Measurements from ENCODE around the gene VPS33A. TPM values are rescaled to one million over a fixed set of nuclear protein-coding genes. Genes with fewer than 3 reads are reported as not detected.
A peak's percentile ranks its signal among the peaks of the same experiment; 100 is the strongest.

VPS33A gene
- total RNA-seq, result 40.7 and 41.0 TPM in 2 replicates
- long read RNA-seq, full-length matches to known transcripts, result 110 of 133 reads
- long read RNA-seq, partial matches to known transcripts, result 7 of 133 reads
- long read RNA-seq, other reads (novel, unspliced or antisense), result 16 of 133 reads

DNA sequence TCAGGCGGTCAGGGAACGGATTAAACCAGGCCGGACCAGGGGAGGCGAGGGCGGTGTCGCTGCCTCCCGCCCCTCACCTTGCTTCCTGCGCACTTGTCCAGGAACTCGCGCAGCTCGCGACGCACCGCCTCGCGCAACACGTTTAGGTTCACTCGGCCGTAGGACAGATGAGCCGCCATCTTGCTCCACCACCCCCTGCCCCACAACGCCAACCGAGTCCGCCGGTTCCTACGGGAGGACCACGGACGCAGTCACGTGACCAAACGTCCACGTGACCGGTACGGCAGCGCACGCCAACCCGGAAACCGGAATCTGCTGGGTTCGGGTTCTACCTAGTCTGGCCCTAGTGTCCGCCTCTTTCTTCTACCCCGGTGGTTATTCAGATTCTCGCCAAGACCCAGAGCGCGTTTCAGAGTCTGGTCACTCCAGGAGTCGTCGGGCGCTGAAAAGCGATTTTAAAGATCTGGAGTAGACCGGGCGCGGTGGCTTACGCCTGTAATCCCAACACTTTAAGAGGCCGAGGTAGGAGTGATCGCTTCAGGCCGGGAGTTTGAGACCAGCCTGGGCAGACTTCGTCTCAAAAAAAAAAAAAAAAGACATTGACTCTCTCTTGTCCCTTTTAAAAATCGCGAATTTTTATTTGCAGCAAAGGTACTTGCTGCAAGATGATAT lies at the start of gene VPS33A:
Gene VPS33A, minus strand, starts transcription at position 265 of the 672 bp plus-strand sequence. Its CDS starts 86 bp downstream, at position 179.
- H3K27me3 Mint-ChIP-seq (ENCODE audit: low read depth), result peaks cover 8% of the 10 kb centered on the region
- TF ChIP-seq CTCF (conservative IDR thresholded peaks at IDR 0.05), result no peak
- peak; percentile 97 for DNase-seq (ENCODE audit: low read depth, low spot score)
- peaks cover 4% of the 10 kb centered on the region for H3K36me3 Mint-ChIP-seq (ENCODE audit: low read depth)
- peak within 1 kb of the TSS; percentile 97 for H3K4me3 Mint-ChIP-seq
- H3K27ac Mint-ChIP-seq (ENCODE audit: unreplicated experiment), result peak within 1 kb of the TSS; percentile 96
- peaks cover 20% of the 10 kb centered on the region for H3K4me1 Mint-ChIP-seq
- H3K9me3 Mint-ChIP-seq, result peaks cover 2% of the 10 kb centered on the region

DNA sequence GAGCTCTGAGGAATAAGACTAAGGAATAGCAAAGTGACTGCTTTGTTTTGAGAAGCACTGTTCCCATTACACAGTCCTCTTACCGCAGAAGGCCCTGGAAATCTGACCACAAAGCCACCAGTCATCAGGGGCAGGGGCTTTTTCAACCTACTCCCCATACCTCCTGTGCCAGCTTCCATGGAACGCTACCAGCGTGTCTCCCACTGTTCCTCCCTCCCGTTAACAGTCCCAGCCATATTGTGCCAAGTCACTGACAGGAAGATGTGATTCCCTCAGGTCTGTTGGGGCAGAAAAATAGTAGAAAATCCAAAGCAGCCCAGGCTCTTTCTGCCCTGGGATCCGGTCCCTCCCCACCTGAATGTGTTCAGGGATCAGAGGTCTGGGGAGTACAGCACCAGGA lies 46.6 kb upstream of the VPS33A start:
- H3K4me3 Mint-ChIP-seq, result no peak overlapping the region
- H3K27ac Mint-ChIP-seq (ENCODE audit: unreplicated experiment), result no peak overlapping the region
- no peaks in the 10 kb centered on the region for H3K9me3 Mint-ChIP-seq
- no peak for DNase-seq (ENCODE audit: low read depth, low spot score)
- TF ChIP-seq CTCF (conservative IDR thresholded peaks at IDR 0.05), result no peak
- peaks cover 7% of the 10 kb centered on the region for H3K36me3 Mint-ChIP-seq (ENCODE audit: low read depth)
- no peaks in the 10 kb centered on the region for H3K4me1 Mint-ChIP-seq
- H3K27me3 Mint-ChIP-seq (ENCODE audit: low read depth), result no peaks in the 10 kb centered on the region

GRCh38 chr12:122311696-122312095 lies 45.4 kb upstream of the VPS33A start:
- no peaks in the 10 kb centered on the region for H3K9me3 Mint-ChIP-seq
- no peaks in the 10 kb centered on the region for H3K4me1 Mint-ChIP-seq
- DNase-seq (ENCODE audit: low read depth, low spot score), result no peak
- H3K4me3 Mint-ChIP-seq, result no peak overlapping the region
- no peak overlapping the region for H3K27ac Mint-ChIP-seq (ENCODE audit: unreplicated experiment)
- H3K27me3 Mint-ChIP-seq (ENCODE audit: low read depth), result no peaks in the 10 kb centered on the region
- no peak for TF ChIP-seq CTCF (conservative IDR thresholded peaks at IDR 0.05)
- H3K36me3 Mint-ChIP-seq (ENCODE audit: low read depth), result peaks cover 4% of the 10 kb centered on the region

DNA sequence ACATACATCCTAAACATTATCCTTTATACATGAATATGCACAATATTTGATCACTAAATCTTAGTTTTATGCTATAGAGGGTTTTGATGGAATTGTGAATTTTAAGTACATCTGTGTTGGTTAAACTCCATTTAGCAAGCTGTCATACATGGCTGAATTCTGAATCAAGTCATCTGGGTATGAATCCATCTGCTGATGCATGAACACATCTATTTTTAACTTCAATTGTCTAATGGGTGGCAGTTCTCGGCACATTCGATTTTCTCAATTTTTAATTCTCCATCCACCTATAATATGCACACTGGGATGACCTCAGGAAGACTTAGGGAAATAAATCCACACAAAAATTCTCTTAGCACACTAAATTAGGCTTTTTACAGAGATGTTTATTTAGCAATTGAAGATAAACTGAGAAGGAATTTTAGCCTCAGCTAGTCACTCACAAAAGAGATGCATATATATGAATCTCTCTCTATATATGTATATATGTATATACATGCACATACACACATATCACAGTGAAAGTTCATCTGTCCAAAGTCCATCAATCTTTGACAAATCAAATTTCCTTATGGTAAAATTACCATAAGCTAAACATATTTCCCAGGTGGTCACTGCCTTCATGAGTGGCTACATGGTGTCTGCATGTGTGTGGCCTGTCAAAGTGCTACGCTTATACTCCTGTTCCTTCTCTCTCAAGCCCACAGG lies 44.5 kb upstream of the VPS33A start:
- H3K27me3 Mint-ChIP-seq (ENCODE audit: low read depth), result no peaks in the 10 kb centered on the region
- no peaks in the 10 kb centered on the region for H3K9me3 Mint-ChIP-seq
- no peak for TF ChIP-seq CTCF (conservative IDR thresholded peaks at IDR 0.05)
- DNase-seq (ENCODE audit: low read depth, low spot score), result no peak
- no peak overlapping the region for H3K4me3 Mint-ChIP-seq
- H3K36me3 Mint-ChIP-seq (ENCODE audit: low read depth), result peaks cover 6% of the 10 kb centered on the region
- no peak overlapping the region for H3K27ac Mint-ChIP-seq (ENCODE audit: unreplicated experiment)
- H3K4me1 Mint-ChIP-seq, result peaks cover 3% of the 10 kb centered on the region

GRCh38 chr12:122309564-122310121 lies 43.3 kb upstream of the VPS33A start:
- DNase-seq (ENCODE audit: low read depth, low spot score), result no peak
- Mint-ChIP-seq H3K27ac (ENCODE audit: unreplicated experiment) (no peak overlapping the region), H3K9me3 (no peaks in the 10 kb centered on the region), H3K4me3 (no peak overlapping the region), H3K36me3 (ENCODE audit: low read depth) (peaks cover 4% of the 10 kb centered on the region), H3K27me3 (ENCODE audit: low read depth) (no peaks in the 10 kb centered on the region), H3K4me1 (peaks cover 3% of the 10 kb centered on the region)
- TF ChIP-seq CTCF (conservative IDR thresholded peaks at IDR 0.05), result no peak
